ENCODE measurements around the gene WDR7. TPM values are rescaled to one million over a fixed set of nuclear protein-coding genes. Genes with fewer than 3 reads are reported as not detected.

Gene WDR7
- total and polyA plus RNA-seq, 12 donors = 3.1 to 32.6 (median 28.0) TPM

GRCh38 chr18:56982766-56983165, 331.6 kb downstream of the WDR7 start:
- intact Hi-C loops (cut with DNase I) = no loop called here
- ATAC-seq = peak in 3 of 8 donors; percentile 34 to 66 (median 47)

GRCh38 chr18:56983275-56983992, 332.3 kb downstream of the WDR7 start:
- WGBS, 2 donors = 84 to 90% methylated on average over 1 of the region's 1 CpG

More at GRCh38 chr18:56982766-56983165, 331.6 kb downstream of the WDR7 start:
- no peak for TF ChIP-seq CTCF (IDR thresholded peaks at IDR 0.05)
- H3K4me1 ChIP-seq = no peaks in the 10 kb centered on the region
- no peak for DNase-seq
- H3K27me3 ChIP-seq = no peaks in the 10 kb centered on the region
- no peak overlapping the region for H3K27ac ChIP-seq
- no peaks in the 10 kb centered on the region for H3K36me3 ChIP-seq
- H3K9me3 ChIP-seq = no peaks in the 10 kb centered on the region
- H3K4me3 ChIP-seq = no peak overlapping the region

GRCh38 chr18:56984731-56985130, 333.6 kb downstream of the WDR7 start:
- intact Hi-C loops (cut with DNase I) = no loop called here
- Histone ChIP-seq H3K4me3 (no peak overlapping the region), H3K36me3 (no peaks in the 10 kb centered on the region), H3K27ac (no peak overlapping the region), H3K4me1 (no peaks in the 10 kb centered on the region), H3K9me3 (no peaks in the 10 kb centered on the region), H3K27me3 (no peaks in the 10 kb centered on the region)
- TF ChIP-seq CTCF (IDR thresholded peaks at IDR 0.05) = no peak
- ATAC-seq (no peak), DNase-seq (no peak)
- WGBS, 2 donors = 89 to 91% methylated on average over 5 of the region's 5 CpGs

More at GRCh38 chr18:56983275-56983992, 332.3 kb downstream of the WDR7 start:
- H3K4me3 ChIP-seq = no peak overlapping the region
- H3K9me3 ChIP-seq = no peaks in the 10 kb centered on the region
- ATAC-seq = no peak
- no peaks in the 10 kb centered on the region for H3K27me3 ChIP-seq
- DNase-seq = no peak
- no peak for TF ChIP-seq CTCF (IDR thresholded peaks at IDR 0.05)
- H3K4me1 ChIP-seq = no peaks in the 10 kb centered on the region
- no peaks in the 10 kb centered on the region for H3K36me3 ChIP-seq
- H3K27ac ChIP-seq = no peak overlapping the region
- intact Hi-C loops (cut with DNase I) = no loop called here

GRCh38 chr18:56986829-56987228, 335.7 kb downstream of the WDR7 start:
- peaks cover 0 to 2% (median 0%) of the 10 kb centered on the region in 9 donors for H3K36me3 ChIP-seq
- ATAC-seq (no peak), DNase-seq (no peak)
- no peak for TF ChIP-seq CTCF (IDR thresholded peaks at IDR 0.05)
- WGBS, 2 donors = 98% methylated on average over 2 of the region's 2 CpGs
- no peaks in the 10 kb centered on the region for H3K9me3 ChIP-seq
- H3K27me3 ChIP-seq = no peaks in the 10 kb centered on the region
- intact Hi-C loops (cut with DNase I) = no loop called here
- no peak overlapping the region for H3K27ac ChIP-seq
- H3K4me1 ChIP-seq = no peaks in the 10 kb centered on the region
- H3K4me3 ChIP-seq = no peak overlapping the region
